ENCODE data around the gene EEA1.

EEA1 gene

GRCh38 chr12:92950011-92950410 is 20.9 kb upstream of the EEA1 start:
- no peak overlapping the region for H3K4me3 ChIP-seq (ENCODE audit: low read length)
- TF ChIP-seq CTCF (conservative IDR thresholded peaks at IDR 0.05; ENCODE audit: low read depth, low read length), result no peak
- no peak for DNase-seq (ENCODE audit: low read depth)

GRCh38 chr12:92949466-92949865 is 20.4 kb upstream of the EEA1 start:
- H3K4me3 ChIP-seq (ENCODE audit: low read length), result no peak overlapping the region
- no peak for DNase-seq (ENCODE audit: low read depth)
- TF ChIP-seq CTCF (conservative IDR thresholded peaks at IDR 0.05; ENCODE audit: low read depth, low read length), result no peak

- H3K4me3 ChIP-seq (ENCODE audit: low read length), result no peak overlapping the region
- no peak for TF ChIP-seq CTCF (conservative IDR thresholded peaks at IDR 0.05; ENCODE audit: low read depth, low read length)
- DNase-seq (ENCODE audit: low read depth), result no peak
Measured at GRCh38 chr12:92947589-92948215, 18.6 kb upstream of the EEA1 start.

GRCh38 chr12:92945659-92946220 is 16.6 kb upstream of the EEA1 start:
- H3K4me3 ChIP-seq (ENCODE audit: low read length), result no peak overlapping the region
- TF ChIP-seq CTCF (conservative IDR thresholded peaks at IDR 0.05; ENCODE audit: low read depth, low read length), result no peak
- no peak for DNase-seq (ENCODE audit: low read depth)

- DNase-seq (ENCODE audit: low read depth), result no peak
- no peak for TF ChIP-seq CTCF (conservative IDR thresholded peaks at IDR 0.05; ENCODE audit: low read depth, low read length)
- no peak overlapping the region for H3K4me3 ChIP-seq (ENCODE audit: low read length)
Measured at GRCh38 chr12:92943482-92944250, 14.6 kb upstream of the EEA1 start.

- TF ChIP-seq CTCF (conservative IDR thresholded peaks at IDR 0.05; ENCODE audit: low read depth, low read length), result no peak
- no peak for DNase-seq (ENCODE audit: low read depth)
- no peak overlapping the region for H3K4me3 ChIP-seq (ENCODE audit: low read length)
Measured at GRCh38 chr12:92942905-92943304, 13.8 kb upstream of the EEA1 start.

GRCh38 chr12:92939116-92939515 is 10.0 kb upstream of the EEA1 start:
- H3K4me3 ChIP-seq (ENCODE audit: low read length), result no peak overlapping the region
- no peak for DNase-seq (ENCODE audit: low read depth)
- no peak for TF ChIP-seq CTCF (conservative IDR thresholded peaks at IDR 0.05; ENCODE audit: low read depth, low read length)

Measured in retinal pigment epithelial cell (primary cell).